ENCODE measurements around the gene PTPRF. TPM values are rescaled to one million over a fixed set of nuclear protein-coding genes. Genes with fewer than 3 reads are reported as not detected.
"Not testable (repeated sequence)": the region's sequence is repeated elsewhere in the genome, so short reads cannot be mapped to it uniquely, and the experiment has no call there.

The PTPRF gene
- total RNA-seq, 4 donors from 2014 or later = 204 to 236 (median 231) TPM

DNA sequence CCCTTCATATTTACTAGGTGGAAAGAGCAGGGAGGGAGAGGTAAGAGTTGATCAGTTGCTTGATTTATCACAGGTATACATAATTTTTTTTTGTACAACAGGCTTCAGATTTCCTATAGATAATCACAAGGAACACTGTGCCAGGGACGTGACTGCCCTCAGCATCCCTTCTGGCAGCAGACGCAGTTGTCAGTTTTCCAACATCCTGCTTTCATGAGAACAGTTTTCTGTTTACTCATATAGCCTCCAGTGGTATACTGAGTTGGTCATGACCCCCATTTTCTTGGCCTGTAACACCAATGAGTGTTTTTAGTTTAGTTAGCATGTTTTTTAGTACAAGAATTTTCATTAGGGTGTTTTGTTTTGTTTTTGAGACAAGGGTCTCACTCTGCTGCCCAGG, 37.9 kb upstream of the PTPRF start:
- DNase-seq (ENCODE audit: low spot score in 2 of 2) = no peak
- H3K4me3 ChIP-seq (ENCODE audit: low read depth, poor library complexity, severe bottlenecking) = no peak overlapping the region
- TF ChIP-seq CTCF (IDR thresholded peaks at IDR 0.05) = no peak
- no peak for TF ChIP-seq POLR2A (IDR thresholded peaks at IDR 0.05)
- intact Hi-C loops (cut with DNase I; ENCODE audit: low total_unique reads) = no loop called here
- WGBS, 2 donors = 19 to 20% methylated on average over 2 of the region's 2 CpGs

DNA sequence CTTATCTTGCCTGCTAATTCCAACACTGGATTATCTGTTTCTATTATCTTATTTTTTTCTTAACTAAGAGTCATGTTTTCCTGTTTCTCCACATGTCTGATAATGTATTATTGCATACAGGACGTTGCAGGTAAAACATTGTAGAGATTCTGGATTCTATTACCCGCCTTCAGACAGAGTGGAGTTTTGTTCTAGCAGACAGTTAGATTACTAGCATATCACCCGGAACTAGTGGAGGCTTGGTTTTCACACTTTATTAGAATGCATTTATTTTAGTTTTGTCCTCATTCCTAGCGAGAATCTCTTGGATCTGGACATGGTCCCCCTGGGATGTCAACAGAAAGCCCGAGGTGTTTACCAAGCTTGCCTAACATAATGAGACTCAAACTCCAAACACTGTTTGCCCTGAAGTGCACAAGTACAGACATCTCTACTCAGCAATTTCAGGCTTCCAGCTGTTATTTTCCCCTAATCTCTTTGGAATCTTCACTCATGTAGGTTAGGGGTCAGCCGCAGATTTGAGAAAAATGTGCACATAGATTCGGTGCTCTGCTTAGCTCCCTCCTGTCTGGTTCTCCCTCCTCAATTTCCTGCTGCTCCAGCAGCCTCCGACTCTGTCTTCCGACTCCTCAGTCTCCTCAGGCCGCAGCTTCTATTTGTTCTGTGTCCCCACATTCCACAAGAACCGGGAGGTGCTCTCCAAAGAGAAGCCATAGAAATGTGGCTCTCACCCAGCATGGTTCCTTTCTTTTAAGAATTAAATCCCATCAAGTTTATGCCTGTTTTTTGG, 36.8 kb upstream of the PTPRF start:
- no peak for DNase-seq (ENCODE audit: low spot score in 2 of 2)
- H3K4me3 ChIP-seq (ENCODE audit: low read depth, poor library complexity, severe bottlenecking) = no peak overlapping the region
- WGBS, 2 donors = 48 to 50% methylated on average over 11 of the region's 11 CpGs
- intact Hi-C loops (cut with DNase I; ENCODE audit: low total_unique reads) = no loop called here
- TF ChIP-seq CTCF (IDR thresholded peaks at IDR 0.05) (no peak), POLR2A (IDR thresholded peaks at IDR 0.05) (no peak)

- no peak for TF ChIP-seq CTCF (IDR thresholded peaks at IDR 0.05)
- TF ChIP-seq POLR2A (IDR thresholded peaks at IDR 0.05) = no peak
- intact Hi-C loops (cut with DNase I; ENCODE audit: low total_unique reads) = no loop called here
- WGBS, 2 donors = 90 to 91% methylated on average over 7 of the region's 7 CpGs
- DNase-seq (ENCODE audit: low spot score in 2 of 2) = peak in 1 of 2 donors; percentile 80
- no peak overlapping the region for H3K4me3 ChIP-seq (ENCODE audit: low read depth, poor library complexity, severe bottlenecking)
These were observed 35.5 kb upstream of the PTPRF start for GRCh38 chr1:43495204-43495603.

DNA sequence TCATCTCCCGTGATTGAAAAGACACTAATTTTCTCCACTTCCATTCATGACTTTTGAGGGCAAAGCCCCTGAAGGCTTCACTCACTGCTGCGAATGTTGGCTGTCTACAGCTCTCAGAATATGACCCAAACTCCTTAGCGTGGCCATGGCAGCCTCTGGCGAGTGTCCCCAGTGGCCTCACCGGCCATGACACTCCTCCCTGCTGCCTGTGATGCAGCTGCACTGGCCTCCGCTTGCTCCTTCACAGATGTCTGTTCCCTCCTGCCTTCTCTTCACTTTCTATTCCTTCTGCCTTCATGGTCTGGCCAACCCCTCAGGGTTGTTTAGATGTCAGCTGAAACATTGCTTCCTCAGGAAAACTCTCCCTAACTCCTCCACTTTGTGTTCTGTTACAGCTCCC, 30.8 kb upstream of the PTPRF start:
- no peak for TF ChIP-seq CTCF (IDR thresholded peaks at IDR 0.05)
- TF ChIP-seq POLR2A (IDR thresholded peaks at IDR 0.05) = no peak
- WGBS, 2 donors = 79 to 85% methylated on average over 6 of the region's 6 CpGs
- DNase-seq (ENCODE audit: low spot score in 2 of 2) = no peak
- intact Hi-C loops (cut with DNase I; ENCODE audit: low total_unique reads) = no loop called here
- no peak overlapping the region for H3K4me3 ChIP-seq (ENCODE audit: low read depth, poor library complexity, severe bottlenecking)

- WGBS, 2 donors = 98% methylated on average over 25 of the region's 33 CpGs; no CpG with 5 or more reads in 1 of the 2 donors
- intact Hi-C loops (cut with DNase I; ENCODE audit: low total_unique reads); DNase-seq (ENCODE audit: low spot score in 2 of 2): not testable (repeated sequence)
These were observed 28.9 kb upstream of the PTPRF start for GRCh38 chr1:43501806-43502205.

DNA sequence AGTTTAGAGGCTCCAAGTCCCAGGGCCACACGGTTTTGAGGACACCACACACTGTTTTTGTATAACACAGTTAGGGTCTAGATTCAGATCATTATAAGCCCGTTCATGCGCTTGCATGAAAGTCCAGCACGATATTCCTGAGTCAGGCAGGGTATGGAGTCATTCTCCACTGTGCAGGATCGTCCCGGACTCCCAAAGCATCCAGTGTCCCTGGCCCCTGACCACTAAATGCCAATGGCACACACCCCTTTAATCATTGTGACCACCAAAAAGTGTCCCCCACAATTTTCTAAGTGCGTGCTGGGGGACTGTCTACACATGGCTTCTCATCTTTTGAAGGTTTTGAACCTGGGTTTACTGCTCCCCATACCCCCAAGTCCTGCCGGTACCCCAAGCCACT, 27.1 kb upstream of the PTPRF start:
- TF ChIP-seq POLR2A (IDR thresholded peaks at IDR 0.05) = no peak
- no peak for TF ChIP-seq CTCF (IDR thresholded peaks at IDR 0.05)
- 88 to 93% methylated on average over 8 of the region's 8 CpGs for WGBS, 2 donors
- intact Hi-C loops (cut with DNase I; ENCODE audit: low total_unique reads) = no loop called here
- H3K4me3 ChIP-seq (ENCODE audit: low read depth, poor library complexity, severe bottlenecking) = no peak overlapping the region
- DNase-seq (ENCODE audit: low spot score in 2 of 2) = no peak

More at GRCh38 chr1:43501806-43502205, 28.9 kb upstream of the PTPRF start:
- not testable (repeated sequence) for H3K4me3 ChIP-seq (ENCODE audit: low read depth, poor library complexity, severe bottlenecking)

All from lower leg skin (tissue), 4 donors.